H1 (cell line): Measurements from ENCODE around the gene JOSD1. TPM values are rescaled to one million over a fixed set of nuclear protein-coding genes. Genes with fewer than 3 reads are reported as not detected.
A peak's percentile ranks its signal among the peaks of the same experiment; 100 is the strongest.

Experiments used
- CTCF ChIA-PET: fragments of 300-600 bp; sonication (Branson Sonifier 250); formaldehyde crosslinking; loops from one replicate; lab custom pipeline; 2021; ENCODE audit not compliant: partially characterized antibody; lab: Charles Lee
- POLR2A ChIA-PET: fragments of 300-600 bp; sonication (Branson Sonifier 250); formaldehyde crosslinking; loops from one replicate; lab custom pipeline; 2021; ENCODE audit warnings: inconsistent platforms; ENCODE audit not compliant: partially characterized antibody; lab: Charles Lee
- DNase-seq, 2 experiments: peaks; one replicate each; pipeline versions ENCODE4 v3.0.0 to v3.0.0-alpha.2; 2010 to 2022; ENCODE audit warnings: low spot score in 2 of 2, low read depth in 1 of 2, mixed read lengths in 1 of 2
- FAIRE-seq: peaks from 2 replicates; lab custom pipeline; 2011; peaks lifted over from hg19 to GRCh38; lab: Jason Lieb, UNC
- H2AFZ ChIP-seq: 2 replicates; pipeline ENCODE4 v1.8.1; 2012; ENCODE audit warnings: low read length, inconsistent platforms
- H2AK5ac ChIP-seq: 2 replicates; pipeline ENCODE4 v1.6.1; 2013; ENCODE audit warnings: low read depth, low read length
- H2BK120ac ChIP-seq: replicated peaks from 2 replicates; pipeline ENCODE3; 2013; ENCODE audit warnings: low read depth, low read length, inconsistent platforms
- H2BK12ac ChIP-seq: 2 replicates; pipeline ENCODE4 v1.6.1; 2013; ENCODE audit warnings: low read depth, low read length
- H2BK15ac ChIP-seq: 2 replicates; pipeline ENCODE4 v1.6.1; 2013; ENCODE audit warnings: low read length
- H2BK20ac ChIP-seq: 2 replicates; pipeline ENCODE4 v1.6.1; 2013; ENCODE audit warnings: low read length
- H2BK5ac ChIP-seq: 2 replicates; pipeline ENCODE4 v1.6.1; 2013; ENCODE audit warnings: low read depth, low read length
- H3K14ac ChIP-seq: 2 replicates; pipeline ENCODE4 v1.6.1; 2013; ENCODE audit warnings: inconsistent platforms; ENCODE audit not compliant: insufficient read length
- H3K18ac ChIP-seq: 2 replicates; pipeline ENCODE4 v1.6.1; 2013; ENCODE audit warnings: low read length; ENCODE audit errors: extremely low read depth
- H3K23ac ChIP-seq: 2 replicates; pipeline ENCODE4 v1.6.1; 2013; ENCODE audit warnings: inconsistent platforms; ENCODE audit not compliant: insufficient read length
- H3K23me2 ChIP-seq: 2 replicates; pipeline ENCODE4 v1.6.1; 2013; ENCODE audit warnings: low read depth, low read length
- H3K27ac ChIP-seq: 2 replicates; pipeline ENCODE4 v1.6.1; 2011; ENCODE audit warnings: low read depth, low read length, inconsistent platforms
- H3K27me3 ChIP-seq, 4 experiments: replicated peaks in 1 of 4; 1 replicate in 1 of 4; 2 replicates in 3 of 4; pipeline versions ENCODE4 v1.6.1 to v1.8.1; 2011 to 2013; ENCODE audit warnings: low read length in 3 of 4, mild to moderate bottlenecking in 3 of 4, inconsistent platforms in 2 of 4, mixed read lengths in 2 of 4, moderate library complexity in 1 of 4; ENCODE audit not compliant: control insufficient read depth in 3 of 4, insufficient read depth in 3 of 4; ENCODE audit errors: extremely low read depth in 1 of 4
- H3K36me3 ChIP-seq, 4 experiments: 2 replicates each; pipeline versions ENCODE4 v1.6.1 to v1.8.1; 2011 to 2013; ENCODE audit warnings: mild to moderate bottlenecking in 4 of 4, low read length in 3 of 4, moderate library complexity in 2 of 4, control low read depth in 1 of 4, inconsistent platforms in 1 of 4; ENCODE audit not compliant: insufficient read depth in 4 of 4, control insufficient read depth in 2 of 4
- H3K4ac ChIP-seq: replicated peaks from 2 replicates; pipeline ENCODE3; 2013; ENCODE audit warnings: low read length, low read depth, mixed read lengths, inconsistent platforms; ENCODE audit not compliant: insufficient read length
- H3K4me1 ChIP-seq, 4 experiments: replicated peaks in 1 of 4; 1 replicate in 1 of 4; 2 replicates in 3 of 4; pipeline versions ENCODE4 v1.6.1 to v1.8.1; 2011 to 2013; ENCODE audit warnings: low read length in 3 of 4, inconsistent platforms in 2 of 4, mixed read lengths in 1 of 4; ENCODE audit not compliant: insufficient read depth in 4 of 4, control insufficient read depth in 3 of 4
- H3K4me2 ChIP-seq, 2 experiments: 2 replicates each; pipeline versions ENCODE4 v1.6.1 to v1.8.1; 2011 to 2013; ENCODE audit warnings: low read depth in 2 of 2, low read length in 2 of 2, control low read depth in 1 of 2, inconsistent platforms in 1 of 2, mild to moderate bottlenecking in 1 of 2; ENCODE audit not compliant: insufficient read depth in 1 of 2
- H3K4me3 ChIP-seq, 4 experiments: fragments of 200-600, 300-600 bp in 1 of 4; sonication (generic), shearing (Covaris generic), sonication (Bioruptor Twin) in 1 of 4; 2 replicates each; pipeline versions ENCODE4 v1.5.1 to v1.8.1; 2011 to 2016; ENCODE audit warnings: low read length in 4 of 4, low read depth in 3 of 4, control low read depth in 2 of 4, inconsistent platforms in 2 of 4, mild to moderate bottlenecking in 2 of 4, mixed read lengths in 1 of 4, moderate library complexity in 1 of 4; ENCODE audit not compliant: insufficient read depth in 2 of 4; ENCODE audit errors: extremely low read depth in 1 of 4
- H3K56ac ChIP-seq: replicated peaks from 2 replicates; pipeline ENCODE3; 2013; ENCODE audit warnings: low read depth, mild to moderate bottlenecking, mixed read lengths, low read length, inconsistent platforms; ENCODE audit not compliant: insufficient read length
- H3K79me1 ChIP-seq: 2 replicates; pipeline ENCODE4 v1.6.1; 2013; ENCODE audit warnings: low read depth, low read length, control low read depth
- H3K79me2 ChIP-seq, 2 experiments: 2 replicates each; pipeline versions ENCODE4 v1.6.1 to v1.8.1; 2012 to 2013; ENCODE audit warnings: low read length in 2 of 2, mild to moderate bottlenecking in 2 of 2, inconsistent platforms in 1 of 2; ENCODE audit not compliant: insufficient read depth in 2 of 2, control insufficient read depth in 1 of 2
- H3K9ac ChIP-seq, 4 experiments: replicated peaks in 1 of 4; 1 replicate in 1 of 4; 2 replicates in 3 of 4; pipeline versions ENCODE4 v1.6.1 to v1.8.1; 2011 to 2013; ENCODE audit warnings: low read depth in 3 of 4, low read length in 3 of 4, control low read depth in 2 of 4, mild to moderate bottlenecking in 2 of 4, moderate library complexity in 2 of 4, inconsistent platforms in 1 of 4; ENCODE audit errors: extremely low read depth in 1 of 4
- H3K9me3 ChIP-seq, 2 experiments: 2 replicates each; pipeline versions ENCODE4 v1.6.1 to v1.8.1; 2012 to 2013; ENCODE audit warnings: mild to moderate bottlenecking in 2 of 2, moderate library complexity in 2 of 2, control low read depth in 1 of 2, inconsistent platforms in 1 of 2, low read depth in 1 of 2, low read length in 1 of 2, mixed read lengths in 1 of 2; ENCODE audit not compliant: insufficient read depth in 2 of 2
- H4K20me1 ChIP-seq, 2 experiments: replicated peaks in 1 of 2; 2 replicates each; pipeline versions ENCODE3 to v1.8.1; 2011 to 2013; ENCODE audit warnings: inconsistent platforms in 2 of 2, low read length in 2 of 2, mild to moderate bottlenecking in 1 of 2; ENCODE audit not compliant: insufficient read depth in 2 of 2, control insufficient read depth in 1 of 2
- H4K5ac ChIP-seq: 2 replicates; pipeline ENCODE4 v1.6.1; 2013; ENCODE audit warnings: low read length, low read depth, mixed read lengths, inconsistent platforms; ENCODE audit not compliant: insufficient read length
- H4K8ac ChIP-seq: 2 replicates; pipeline ENCODE4 v1.8.0; 2013; ENCODE audit warnings: mild to moderate bottlenecking, moderate library complexity, low read length, inconsistent platforms; ENCODE audit not compliant: insufficient read depth; ENCODE audit errors: extremely low read depth
- H4K91ac ChIP-seq: replicated peaks from 2 replicates; pipeline ENCODE3; 2013; ENCODE audit warnings: low read length, mixed read lengths, inconsistent platforms; ENCODE audit not compliant: insufficient read length
- POLR2A ChIP-seq, 2 experiments: IDR thresholded peaks; 1 replicate in 1 of 2; 2 replicates in 1 of 2; pipeline ENCODE4 v1.6.1; 2011; ENCODE audit warnings: low read depth in 2 of 2, low read length in 2 of 2, mild to moderate bottlenecking in 2 of 2; ENCODE audit errors: control extremely low read depth in 1 of 2
- RAD21 ChIP-seq, 2 experiments: IDR thresholded peaks in 1 of 2; conservative IDR thresholded peaks in 1 of 2; 2 replicates each; pipeline ENCODE4 v1.6.1; 2011; ENCODE audit warnings: low read depth in 2 of 2, low read length in 2 of 2, improper control_type of control experiment in 1 of 2, inconsistent platforms in 1 of 2, mild to moderate bottlenecking in 1 of 2, moderate library complexity in 1 of 2
- WGBS, 2 experiments: shearing (Covaris generic) in 1 of 2; methylation state at CpG; one replicate each; pipeline versions ENCODE4 v1.1.6 to v1.1.7; 2013 to 2015; ENCODE audit warnings: low lambda C conversion rate in 2 of 2, mixed read lengths in 2 of 2, inconsistent platforms in 1 of 2, low coverage in 1 of 2, missing lambda C conversion rate in 1 of 2; ENCODE audit not compliant: insufficient replicate concordance in 2 of 2, insufficient coverage in 1 of 2, insufficient read length in 1 of 2; ENCODE audit errors: extremely low coverage in 1 of 2, missing lambda C conversion rate in 1 of 2; 5-methylcytosine and 5-hydroxymethylcytosine counted together
- polyA plus RNA-seq, 7 experiments: library from polyadenylated mRNA; depleted of rRNA in 3 of 7; stranded (reverse) in 5 of 7; unstranded in 2 of 7; fragments of >200 nt in 5 of 7; fragments of 200-250 nt in 2 of 7; gene quantifications; 1 replicate in 5 of 7; 2 replicates in 1 of 7; 4 replicates in 1 of 7; pipeline versions ENCODE4 v1.2.1 to v1.2.3, GENCODE V29; 2011 to 2013; ENCODE audit warnings: missing spikeins in 2 of 7, mixed read lengths in 2 of 7
- total RNA-seq: library from RNA; stranded (reverse); fragmentation: NEBNext Ultra II Directional; extraction: Animal tissue kit (Norgen Biotek cat#: 25700); gene quantifications from 2 replicates; pipeline ENCODE4 v1.2.1, GENCODE V29; 2021

Gene JOSD1
- total and polyA plus RNA-seq, 2 of the 8 experiments (the other 6 are each of a cell fraction or from before 2014, with no cell fraction given) = 18.4 to 20.2 TPM

DNA sequence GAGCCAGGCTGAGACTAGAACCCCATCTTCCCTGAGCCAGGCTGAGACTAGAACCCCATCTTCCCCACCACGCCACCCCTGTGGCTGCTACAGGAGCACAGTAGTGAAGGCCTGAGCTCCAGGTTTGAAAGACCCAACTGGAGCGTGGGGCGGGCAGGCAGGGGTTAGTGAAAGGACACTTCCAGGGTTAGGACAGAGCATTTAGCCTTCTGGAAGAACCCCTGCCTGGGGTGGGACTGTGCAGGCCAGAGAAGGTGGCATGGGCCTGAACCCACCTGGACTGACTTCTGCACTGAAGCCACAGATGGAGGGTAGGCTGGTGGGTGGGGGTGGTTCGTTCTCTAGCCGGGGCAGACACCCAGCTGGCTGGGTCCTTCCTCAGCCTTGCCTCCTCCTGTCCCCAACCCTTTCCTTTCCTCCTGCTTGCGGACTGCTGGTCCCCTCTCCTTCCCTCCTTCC is 31.0 kb upstream of the JOSD1 start:
- no peak overlapping the region for H3K4me3 ChIP-seq
- H4K20me1 ChIP-seq = peaks cover 8 to 12% of the 10 kb centered on the region in 2 experiments
- H2BK120ac ChIP-seq = no peak overlapping the region
- H3K27ac ChIP-seq = no peak overlapping the region
- ChIA-PET POLR2A (interaction anchor here (0.6 to 13.2 kb wide), 4 partner anchors 11 to 188 kb away, joined by 4 to 112 read pairs (median 16); no protein-coding TSS in a partner anchor), CTCF (interaction anchor here (1.1 to 11.1 kb wide), 8 partner anchors 9 to 271 kb away, joined by 3 to 124 read pairs (median 16); no protein-coding TSS in a partner anchor)
- H2AFZ ChIP-seq = no peak overlapping the region
- no peaks in the 10 kb centered on the region for H3K79me2 ChIP-seq
- no peak overlapping the region for H3K4ac ChIP-seq
- H4K8ac ChIP-seq = no peak overlapping the region; the same call in 1 of the 2 replicates
- H2AK5ac ChIP-seq = no peak overlapping the region
- no peak overlapping the region for H3K4me2 ChIP-seq
- no peaks in the 10 kb centered on the region for H3K23me2 ChIP-seq
- no peak overlapping the region for H2BK20ac ChIP-seq
- no peak overlapping the region for H2BK15ac ChIP-seq
- no peak overlapping the region for H3K23ac ChIP-seq
- H3K9ac ChIP-seq = no peak overlapping the region
- no peak overlapping the region for H4K5ac ChIP-seq
- H3K14ac ChIP-seq = no peak overlapping the region
- H2BK12ac ChIP-seq = no peak overlapping the region
- H4K91ac ChIP-seq = no peak overlapping the region
- H3K36me3 ChIP-seq = peaks cover 23 to 57% (median 49%) of the 10 kb centered on the region in 4 experiments
- no peak overlapping the region for H3K56ac ChIP-seq
- no peak for FAIRE-seq
- no peaks in the 10 kb centered on the region for H3K27me3 ChIP-seq
- H2BK5ac ChIP-seq = no peak overlapping the region
- DNase-seq = no peak
- 91% methylated on average over 6 of the region's 6 CpGs; no CpG with 5 or more reads in 1 of the 2 experiments for WGBS, 2 experiments
- H3K79me1 ChIP-seq = no peaks in the 10 kb centered on the region
- no peaks in the 10 kb centered on the region for H3K4me1 ChIP-seq
- H3K18ac ChIP-seq = no peak overlapping the region
- no peaks in the 10 kb centered on the region for H3K9me3 ChIP-seq
- TF ChIP-seq RAD21 (IDR thresholded peaks at IDR 0.05 in 1 of 2, conservative IDR thresholded peaks at IDR 0.05 in 1 of 2; ENCODE audit: low read depth in 2 of 2, low read length in 2 of 2) = no peak
- peak in 1 of 2 experiments; percentile 25; a peak in 1 of 3 replicates for TF ChIP-seq POLR2A (IDR thresholded peaks at IDR 0.05; ENCODE audit: control extremely low read depth in 1 of 2, low read depth in 2 of 2, low read length in 2 of 2)
